Measurements from ENCODE around the gene OSBPL10. TPM values are rescaled to one million over a fixed set of nuclear protein-coding genes. Genes with fewer than 3 reads are reported as not detected.
A peak's percentile ranks its signal among the peaks of the same experiment; 100 is the strongest.

Gene OSBPL10
- total and polyA plus RNA-seq, 2 donors (not counting 1 experiment from before 2014, with no cell fraction given), result 88.5 to 310 TPM

- Histone ChIP-seq H3K79me2 (ENCODE audit: control insufficient read depth, insufficient read depth, low read length) (peaks cover 22% of the 10 kb centered on the region), H3K27ac (ENCODE audit: low read length in 2 of 2) (peak overlapping the region in 1 of 2 donors; percentile 7), H3K4me3 (ENCODE audit: control extremely low read depth in 1 of 5, extremely low read depth in 1 of 5, insufficient read depth in 1 of 5, low read depth in 2 of 5, low read length in 4 of 5) (no peak overlapping the region), H3K36me3 (replicated peaks in 1 of 2; ENCODE audit: control extremely low read depth in 1 of 2, control insufficient read depth in 1 of 2, extremely low read depth in 1 of 2, insufficient read depth in 2 of 2, low read length in 1 of 2) (peaks cover 3 to 22% of the 10 kb centered on the region in 2 experiments), H3K4me1 (ENCODE audit: control insufficient read depth in 2 of 2, insufficient read depth in 2 of 2, low read length in 2 of 2) (peaks cover 23 to 24% of the 10 kb centered on the region in 2 donors), H3K4me2 (replicated peaks; ENCODE audit: low read depth, low read length, poor library complexity, severe bottlenecking) (no peak overlapping the region), H3K9me3 (ENCODE audit: control extremely low read depth in 1 of 3, control insufficient read depth in 2 of 3, insufficient read depth in 1 of 3, low read length in 2 of 3) (no peaks in the 10 kb centered on the region), H3K9ac (ENCODE audit: low read length) (no peak overlapping the region), H4K20me1 (ENCODE audit: control insufficient read depth, insufficient read depth, low read length, poor library complexity, severe bottlenecking) (peaks cover 19% of the 10 kb centered on the region), H3K27me3 (replicated peaks in 1 of 4; ENCODE audit: control extremely low read depth in 1 of 4, control insufficient read depth in 3 of 4, insufficient read depth in 4 of 4, low read length in 3 of 4) (no peaks in the 10 kb centered on the region), H2AFZ (ENCODE audit: insufficient read depth, low read depth, low read length, poor library complexity, severe bottlenecking) (no peak overlapping the region)
- 84% methylated on average over 3 of the region's 6 CpGs for WGBS (ENCODE audit: insufficient coverage)
- H3K4me3 Mint-ChIP-seq, result no peak overlapping the region
- ATAC-seq (ENCODE audit: low read depth) (no peak), DNase-seq (no peak)
- H3K9me3 Mint-ChIP-seq (ENCODE audit: insufficient read depth), result no peaks in the 10 kb centered on the region
- peaks cover 52% of the 10 kb centered on the region for H3K4me1 Mint-ChIP-seq
- no peak for TF ChIP-seq CTCF (IDR thresholded peaks at IDR 0.05)
- no peak for TF ChIP-seq EZH2 (IDR thresholded peaks at IDR 0.05; ENCODE audit: borderline replicate concordance, insufficient read depth, low read depth, low read length, poor library complexity, severe bottlenecking)
- peak overlapping the region; percentile 84 for H3K27ac Mint-ChIP-seq
- intact Hi-C loops (cut with micrococcal nuclease), result no loop called here
- CTCF ChIA-PET, result interaction anchor here (0.6 kb wide), 1 partner anchor 118 kb away, joined by 3 read pairs; no protein-coding TSS in a partner anchor
- POLR2A ChIA-PET, result no interaction called here
- no peaks in the 10 kb centered on the region for H3K27me3 Mint-ChIP-seq
Observed at GRCh38 chr3:31754575-31755278, 226.3 kb downstream of the OSBPL10 start.

DNA sequence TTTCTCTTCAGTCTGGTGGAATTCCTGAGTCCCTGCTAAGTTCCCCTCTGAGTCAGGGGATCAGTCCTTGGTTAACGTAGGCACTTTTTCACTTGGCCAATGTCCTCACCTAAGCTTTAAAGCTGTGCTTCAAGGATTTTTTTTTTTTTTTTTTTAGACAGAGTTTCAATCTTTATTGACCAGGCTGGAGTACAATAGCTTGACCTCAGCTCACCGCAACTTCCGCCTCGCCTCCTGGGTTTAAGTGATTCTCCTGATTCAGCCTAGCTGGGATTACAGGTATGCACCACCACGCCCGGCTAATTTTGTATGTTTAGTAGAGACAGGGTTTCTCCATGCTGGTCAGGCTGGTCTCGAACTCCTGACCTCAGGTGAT is 228.0 kb downstream of the OSBPL10 start:
- Mint-ChIP-seq H3K9me3 (ENCODE audit: insufficient read depth) (no peaks in the 10 kb centered on the region), H3K4me1 (peaks cover 41% of the 10 kb centered on the region), H3K27me3 (no peaks in the 10 kb centered on the region), H3K27ac (no peak overlapping the region), H3K4me3 (no peak overlapping the region)
- no peak overlapping the region for H3K9ac ChIP-seq (ENCODE audit: low read length)
- TF ChIP-seq CTCF (IDR thresholded peaks at IDR 0.05) (no peak), EZH2 (IDR thresholded peaks at IDR 0.05; ENCODE audit: borderline replicate concordance, insufficient read depth, low read depth, low read length, poor library complexity, severe bottlenecking) (no peak)
- H4K20me1 ChIP-seq (ENCODE audit: control insufficient read depth, insufficient read depth, low read length, poor library complexity, severe bottlenecking), result peaks cover 29% of the 10 kb centered on the region
- H2AFZ ChIP-seq (ENCODE audit: insufficient read depth, low read depth, low read length, poor library complexity, severe bottlenecking), result no peak overlapping the region
- peaks cover 1 to 31% of the 10 kb centered on the region in 2 experiments for H3K36me3 ChIP-seq (replicated peaks in 1 of 2; ENCODE audit: control extremely low read depth in 1 of 2, control insufficient read depth in 1 of 2, extremely low read depth in 1 of 2, insufficient read depth in 2 of 2, low read length in 1 of 2)
- H3K4me1 ChIP-seq (ENCODE audit: control insufficient read depth in 2 of 2, insufficient read depth in 2 of 2, low read length in 2 of 2), result peaks cover 17 to 18% of the 10 kb centered on the region in 2 donors
- ChIA-PET CTCF (interaction anchor here (1.0 kb wide), 1 partner anchor 16 kb away, joined by 5 read pairs; no protein-coding TSS in a partner anchor), POLR2A (no interaction called here)
- WGBS (ENCODE audit: insufficient coverage), result 100% methylated on average over 6 of the region's 7 CpGs
- H3K9me3 ChIP-seq (ENCODE audit: control extremely low read depth in 1 of 3, control insufficient read depth in 2 of 3, insufficient read depth in 1 of 3, low read length in 2 of 3), result no peaks in the 10 kb centered on the region
- peaks cover 22% of the 10 kb centered on the region for H3K79me2 ChIP-seq (ENCODE audit: control insufficient read depth, insufficient read depth, low read length)
- H3K27ac ChIP-seq (ENCODE audit: low read length in 2 of 2), result no peak overlapping the region
- H3K4me2 ChIP-seq (replicated peaks; ENCODE audit: low read depth, low read length, poor library complexity, severe bottlenecking), result no peak overlapping the region
- no peak for DNase-seq
- intact Hi-C loops (cut with micrococcal nuclease), result no loop called here
- no peak for ATAC-seq (ENCODE audit: low read depth)
- no peak overlapping the region for H3K4me3 ChIP-seq (ENCODE audit: control extremely low read depth in 1 of 5, extremely low read depth in 1 of 5, insufficient read depth in 1 of 5, low read depth in 2 of 5, low read length in 4 of 5)
- no peaks in the 10 kb centered on the region for H3K27me3 ChIP-seq (replicated peaks in 1 of 4; ENCODE audit: control extremely low read depth in 1 of 4, control insufficient read depth in 3 of 4, insufficient read depth in 4 of 4, low read length in 3 of 4)

All from B cell (primary cell).